ENCODE measurements around the gene FGF22. TPM values are rescaled to one million over a fixed set of nuclear protein-coding genes. Genes with fewer than 3 reads are reported as not detected.

Gene FGF22
- polyA plus RNA-seq, 3 donors, result 0.83 to 1.1 (median 0.91) TPM

- DNase-seq, result no peak
These were observed 38.1 kb downstream of the FGF22 start for GRCh38 chr19:677601-678436.

DNA sequence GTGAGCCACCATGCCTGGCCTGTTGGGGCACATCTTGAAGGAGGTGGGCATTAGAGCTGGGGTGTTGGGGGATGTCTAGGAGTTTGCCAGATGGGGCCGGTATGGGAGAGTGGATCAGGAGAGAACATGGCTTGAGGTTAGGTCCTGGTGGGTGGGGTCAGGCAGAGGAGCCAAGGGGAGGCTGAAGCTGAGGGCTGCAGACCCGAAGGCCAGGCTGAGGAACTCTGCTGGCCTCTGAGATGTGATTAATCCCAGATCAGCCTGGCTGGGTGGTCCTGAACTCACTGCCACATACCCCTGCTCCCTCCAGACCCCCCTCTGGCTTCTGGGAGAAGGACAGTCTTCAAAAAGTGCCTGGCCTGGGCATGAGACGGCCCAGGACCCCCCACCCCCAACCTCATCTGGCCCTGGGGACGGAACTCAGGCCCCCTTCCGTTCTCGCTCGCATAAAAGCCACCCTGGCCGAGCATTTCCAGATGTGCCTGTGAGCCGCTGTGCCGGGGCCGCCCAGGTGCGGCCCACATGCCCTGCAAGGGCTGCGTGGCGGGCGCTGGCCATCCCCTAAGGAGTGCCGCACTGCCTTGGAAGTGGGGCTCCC lies 39.2 kb downstream of the FGF22 start:
- no peak for DNase-seq

- peak; percentile 66 for DNase-seq
These were observed 40.0 kb downstream of the FGF22 start for GRCh38 chr19:679418-680286.

DNA sequence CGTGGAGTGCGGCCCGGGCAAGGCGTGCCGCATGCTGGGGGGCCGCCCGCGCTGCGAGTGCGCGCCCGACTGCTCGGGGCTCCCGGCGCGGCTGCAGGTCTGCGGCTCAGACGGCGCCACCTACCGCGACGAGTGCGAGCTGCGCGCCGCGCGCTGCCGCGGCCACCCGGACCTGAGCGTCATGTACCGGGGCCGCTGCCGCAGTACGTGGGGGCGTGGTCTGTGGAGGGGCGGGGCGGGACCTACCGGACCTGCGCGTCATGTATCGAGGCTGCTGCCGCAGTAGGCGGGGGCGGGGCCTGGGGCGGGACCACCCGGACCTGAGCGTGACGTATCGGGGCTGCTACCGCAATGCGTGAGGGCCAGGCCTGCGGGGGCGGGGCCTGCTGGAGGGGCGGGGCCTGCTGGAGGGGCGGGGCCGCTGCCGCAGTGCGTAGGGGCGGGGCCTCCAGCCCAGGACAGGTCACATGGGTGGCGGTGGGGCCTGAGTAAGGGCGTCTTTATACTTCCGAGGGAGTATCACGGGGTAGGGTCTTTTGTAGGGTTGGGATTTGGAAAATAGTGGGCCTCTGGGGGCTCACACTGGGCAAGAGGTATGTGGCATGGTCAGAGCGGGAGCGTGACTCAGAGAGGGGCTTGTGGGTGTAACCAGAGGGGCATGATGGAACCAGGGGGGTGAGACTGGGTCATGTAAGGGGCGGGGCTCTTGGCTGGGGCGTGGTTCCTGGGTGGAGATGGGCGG lies 40.8 kb downstream of the FGF22 start:
- peak; percentile 97 for DNase-seq

DNA sequence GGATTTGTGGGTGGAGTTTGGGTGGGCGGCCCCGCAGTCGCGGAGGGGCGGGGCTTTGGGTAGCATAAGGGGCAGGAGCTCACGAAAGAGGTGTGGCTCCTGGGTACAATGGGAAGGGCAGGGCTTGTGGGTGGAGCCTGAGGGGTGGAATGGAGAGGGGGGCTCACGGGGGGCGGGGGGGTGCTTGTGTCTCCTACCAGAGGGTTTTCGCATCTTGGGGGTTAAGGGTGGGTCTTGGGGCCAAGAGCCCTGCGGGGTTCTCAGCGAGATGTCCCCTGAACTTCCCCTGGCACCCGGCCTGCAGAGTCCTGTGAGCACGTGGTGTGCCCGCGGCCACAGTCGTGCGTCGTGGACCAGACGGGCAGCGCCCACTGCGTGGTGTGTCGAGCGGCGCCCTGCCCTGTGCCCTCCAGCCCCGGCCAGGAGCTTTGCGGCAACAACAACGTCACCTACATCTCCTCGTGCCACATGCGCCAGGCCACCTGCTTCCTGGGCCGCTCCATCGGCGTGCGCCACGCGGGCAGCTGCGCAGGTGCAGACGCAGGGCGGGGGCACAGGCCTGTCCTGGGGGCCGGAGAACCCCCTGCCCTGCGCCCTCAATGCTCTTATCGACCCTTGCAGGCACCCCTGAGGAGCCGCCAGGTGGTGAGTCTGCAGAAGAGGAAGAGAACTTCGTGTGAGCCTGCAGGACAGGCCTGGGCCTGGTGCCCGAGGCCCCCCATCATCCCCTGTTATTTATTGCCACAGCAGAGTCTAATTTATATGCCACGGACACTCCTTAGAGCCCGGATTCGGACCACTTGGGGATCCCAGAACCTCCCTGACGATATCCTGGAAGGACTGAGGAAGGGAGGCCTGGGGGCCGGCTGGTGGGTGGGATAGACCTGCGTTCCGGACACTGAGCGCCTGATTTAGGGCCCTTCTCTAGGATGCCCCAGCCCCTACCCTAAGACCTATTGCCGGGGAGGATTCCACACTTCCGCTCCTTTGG lies 41.6 kb downstream of the FGF22 start:
- no peak for DNase-seq

GRCh38 chr19:682678-683320 lies 43.1 kb downstream of the FGF22 start:
- DNase-seq, result no peak

DNA sequence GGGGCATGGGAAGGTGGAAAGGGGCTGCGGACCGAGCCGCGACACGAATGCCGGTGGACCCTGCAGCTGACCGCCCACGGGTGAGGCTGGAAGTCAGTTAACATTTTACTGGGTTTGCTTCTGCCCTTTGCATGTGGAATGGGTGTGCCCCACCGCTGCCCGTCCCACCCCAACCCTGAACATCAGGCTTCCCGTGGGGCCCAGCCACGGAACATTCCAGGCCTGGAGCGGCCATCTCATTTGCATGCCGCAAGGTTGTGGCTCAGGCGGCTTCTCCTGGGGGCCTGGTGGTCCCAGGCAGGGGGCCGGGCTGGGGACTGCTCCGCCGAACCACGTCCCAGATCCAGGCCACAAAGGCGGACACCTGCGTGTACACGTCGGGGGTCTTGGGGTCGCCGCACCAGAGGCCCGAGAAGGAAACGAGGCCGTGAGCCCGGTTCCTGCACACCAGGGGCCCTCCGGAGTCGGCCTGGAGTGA lies 45.8 kb downstream of the FGF22 start:
- DNase-seq, result no peak

DNA sequence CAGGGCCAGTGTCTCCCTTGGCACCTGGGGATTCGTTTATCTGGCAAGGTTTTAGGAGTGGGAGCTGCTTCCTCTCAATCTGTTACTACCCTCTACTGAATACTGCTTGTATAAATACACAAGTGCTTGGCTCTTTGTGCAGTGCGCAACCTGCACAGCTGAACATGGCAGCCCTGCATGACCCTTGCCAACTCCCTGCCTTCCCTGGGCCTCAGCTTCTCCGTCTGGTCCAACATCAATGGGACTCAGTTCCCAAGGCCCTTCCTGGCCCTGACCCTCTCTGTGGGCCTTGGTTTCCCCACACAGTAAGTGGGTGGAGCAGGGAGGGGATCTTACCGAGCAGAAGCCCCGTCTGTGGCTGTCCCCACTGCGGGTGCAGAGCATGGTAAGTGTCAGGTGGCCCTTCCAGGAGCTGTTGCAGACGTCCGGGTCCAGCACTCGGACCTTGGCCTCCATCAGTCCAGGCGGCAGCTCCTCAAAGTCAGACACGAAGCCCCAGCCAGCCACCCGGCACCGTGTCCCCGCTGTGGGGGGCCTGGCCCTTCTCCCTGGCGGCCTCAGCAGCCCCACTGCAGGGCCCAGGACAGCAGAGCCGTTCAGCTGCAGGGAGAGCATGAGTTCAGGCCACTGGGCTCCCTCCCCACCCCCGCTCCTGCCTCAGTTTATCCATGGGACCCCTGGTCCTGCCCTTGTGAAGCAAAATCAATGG lies 47.1 kb downstream of the FGF22 start:
- no peak for DNase-seq

DNA sequence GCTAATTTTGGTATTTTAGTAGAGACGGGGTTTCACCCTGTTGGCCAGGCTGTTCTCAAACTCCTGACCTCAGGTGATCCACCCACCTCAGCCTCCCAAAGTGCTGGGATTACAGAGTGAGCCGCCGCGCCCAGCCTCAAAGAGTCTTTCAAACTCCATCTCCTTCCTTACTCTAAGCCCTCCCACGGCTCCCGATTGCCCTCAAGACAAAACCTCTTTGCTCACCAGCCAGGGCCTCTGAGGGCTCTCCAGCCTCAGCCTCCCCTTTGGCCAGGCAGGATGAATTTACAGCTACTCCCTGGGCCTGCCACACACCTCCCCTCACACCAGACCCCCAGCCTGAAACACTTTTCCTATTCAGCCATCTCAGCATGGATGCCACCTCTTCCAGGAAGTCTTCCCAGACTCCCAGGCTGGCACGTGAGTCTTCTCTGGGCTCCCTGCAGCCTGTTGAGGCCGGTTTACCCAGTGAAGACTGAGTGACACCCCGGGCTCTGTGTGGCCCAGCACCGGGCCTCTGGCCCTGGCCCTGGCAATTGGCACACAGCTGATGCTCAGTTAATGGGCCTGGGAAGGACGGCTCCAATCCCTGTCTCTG lies 48.0 kb downstream of the FGF22 start:
- no peak for DNase-seq

GRCh38 chr19:688214-688613 lies 48.5 kb downstream of the FGF22 start:
- DNase-seq, result no peak

GRCh38 chr19:688992-689391 lies 49.3 kb downstream of the FGF22 start:
- DNase-seq, result no peak

- DNase-seq, result no peak
These were observed 50.5 kb downstream of the FGF22 start for GRCh38 chr19:690203-690602.

Other genes with a start within 250 kb of the FGF22 start
- 1 to 10 TPM; 2.0 to 4.4 (median 4.0) TPM for gene C2CD4C, start 230.7 kb upstream of the FGF22 start, polyA plus RNA-seq (ENCODE audit: insufficient read length in 3 of 3)
- 10 to 100 TPM; 30.2 to 57.5 (median 36.2) TPM for gene SHC2, start 178.8 kb upstream of the FGF22 start, polyA plus RNA-seq (ENCODE audit: insufficient read length in 3 of 3)
- 1 to 10 TPM; 5.3 to 7.0 (median 5.7) TPM for gene MADCAM1, start 143.4 kb upstream of the FGF22 start, polyA plus RNA-seq (ENCODE audit: insufficient read length in 3 of 3)
- gene TPGS1, start 132.4 kb upstream of the FGF22 start, polyA plus RNA-seq (ENCODE audit: insufficient read length in 3 of 3), result 10 to 100 TPM; 10.6 to 19.5 (median 14.0) TPM
- gene CDC34, start 108.1 kb upstream of the FGF22 start, polyA plus RNA-seq (ENCODE audit: insufficient read length in 3 of 3), result 10 to 100 TPM; 57.2 to 81.2 (median 68.3) TPM
- under 1 TPM; 0.14 to 0.49 (median 0.36) TPM for gene GZMM, start 95.8 kb upstream of the FGF22 start, polyA plus RNA-seq (ENCODE audit: insufficient read length in 3 of 3)
- 100 to 1,000 TPM; 474 to 595 (median 592) TPM for gene BSG, start 67.3 kb upstream of the FGF22 start, polyA plus RNA-seq (ENCODE audit: insufficient read length in 3 of 3)
- under 1 TPM; 0.27 to 0.48 (median 0.30) TPM for gene HCN2, start 50.0 kb upstream of the FGF22 start, polyA plus RNA-seq (ENCODE audit: insufficient read length in 3 of 3)
- gene POLRMT, start 6.3 kb upstream of the FGF22 start, polyA plus RNA-seq (ENCODE audit: insufficient read length in 3 of 3), result 10 to 100 TPM; 64.7 to 78.3 (median 70.9) TPM
- 10 to 100 TPM; 33.8 to 35.9 (median 35.8) TPM for gene RNF126, start 23.3 kb downstream of the FGF22 start, polyA plus RNA-seq (ENCODE audit: insufficient read length in 3 of 3)
- gene FSTL3, start 36.5 kb downstream of the FGF22 start, polyA plus RNA-seq (ENCODE audit: insufficient read length in 3 of 3), result 10 to 100 TPM; 21.7 to 24.4 (median 23.3) TPM
- gene PRSS57, start 55.6 kb downstream of the FGF22 start, polyA plus RNA-seq (ENCODE audit: insufficient read length in 3 of 3), result under 1 TPM in 2 of 3 donors, not detected in 1; 0.33 to 0.51 TPM
- 100 to 1,000 TPM in 2 of 3 donors, 10 to 100 TPM in 1; 89.8 to 119 (median 113) TPM for gene PALM, start 69.1 kb downstream of the FGF22 start, polyA plus RNA-seq (ENCODE audit: insufficient read length in 3 of 3)
- gene MISP, start 111.2 kb downstream of the FGF22 start, polyA plus RNA-seq (ENCODE audit: insufficient read length in 3 of 3), result 10 to 100 TPM in 1 of 3 donors, 1 to 10 TPM in 2; 7.1 to 11.2 (median 7.5) TPM
- gene PTBP1, start 157.6 kb downstream of the FGF22 start, polyA plus RNA-seq (ENCODE audit: insufficient read length in 3 of 3), result 100 to 1,000 TPM; 400 to 450 (median 417) TPM
- gene PLPPR3, start 182.1 kb downstream of the FGF22 start, polyA plus RNA-seq (ENCODE audit: insufficient read length in 3 of 3), result 10 to 100 TPM; 11.2 to 25.9 (median 17.1) TPM
- gene AZU1, start 188.0 kb downstream of the FGF22 start, polyA plus RNA-seq (ENCODE audit: insufficient read length in 3 of 3), result 1 to 10 TPM; 1.0 to 3.4 (median 2.2) TPM
- 1 to 10 TPM; 1.2 to 2.0 (median 1.4) TPM for gene PRTN3, start 201.1 kb downstream of the FGF22 start, polyA plus RNA-seq (ENCODE audit: insufficient read length in 3 of 3)
- gene ELANE, start 212.4 kb downstream of the FGF22 start, polyA plus RNA-seq (ENCODE audit: insufficient read length in 3 of 3), result under 1 TPM; 0.25 to 0.51 (median 0.46) TPM
- gene CFD, start 219.8 kb downstream of the FGF22 start, polyA plus RNA-seq (ENCODE audit: insufficient read length in 3 of 3), result 1 to 10 TPM; 3.9 to 4.4 (median 4.2) TPM

Measured in renal pelvis (tissue), 4 donors.